ENCODE measurements around the gene DCC.

Gene DCC

DNA sequence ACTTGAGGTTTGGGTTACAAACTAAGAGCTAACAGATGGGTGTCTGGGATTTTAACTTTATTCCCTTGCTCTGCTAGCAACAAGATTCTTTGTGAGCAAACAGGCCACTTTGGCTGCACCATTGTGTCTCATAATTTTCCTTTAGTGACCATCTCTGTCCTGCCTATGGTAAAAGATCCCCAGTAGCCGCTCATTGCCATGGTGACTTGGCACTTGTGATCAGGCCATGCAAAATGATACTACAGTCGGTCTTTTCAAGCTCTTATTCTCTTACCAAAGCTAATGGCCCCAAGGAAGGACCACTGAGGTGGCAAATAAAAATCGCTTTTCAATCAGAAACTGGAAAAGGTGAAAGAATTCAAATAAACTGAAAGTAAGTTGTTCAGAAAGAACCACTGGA lies 1047.6 kb downstream of the DCC start:
- no peak overlapping the region for H3K9ac ChIP-seq
- H3K79me2 ChIP-seq (ENCODE audit: insufficient read depth, low read depth), result no peaks in the 10 kb centered on the region
- no peaks in the 10 kb centered on the region for H3K4me1 ChIP-seq (ENCODE audit: low read depth, poor library complexity, severe bottlenecking)
- no peak overlapping the region for H3K27ac ChIP-seq
- TF ChIP-seq, protein P1, sequence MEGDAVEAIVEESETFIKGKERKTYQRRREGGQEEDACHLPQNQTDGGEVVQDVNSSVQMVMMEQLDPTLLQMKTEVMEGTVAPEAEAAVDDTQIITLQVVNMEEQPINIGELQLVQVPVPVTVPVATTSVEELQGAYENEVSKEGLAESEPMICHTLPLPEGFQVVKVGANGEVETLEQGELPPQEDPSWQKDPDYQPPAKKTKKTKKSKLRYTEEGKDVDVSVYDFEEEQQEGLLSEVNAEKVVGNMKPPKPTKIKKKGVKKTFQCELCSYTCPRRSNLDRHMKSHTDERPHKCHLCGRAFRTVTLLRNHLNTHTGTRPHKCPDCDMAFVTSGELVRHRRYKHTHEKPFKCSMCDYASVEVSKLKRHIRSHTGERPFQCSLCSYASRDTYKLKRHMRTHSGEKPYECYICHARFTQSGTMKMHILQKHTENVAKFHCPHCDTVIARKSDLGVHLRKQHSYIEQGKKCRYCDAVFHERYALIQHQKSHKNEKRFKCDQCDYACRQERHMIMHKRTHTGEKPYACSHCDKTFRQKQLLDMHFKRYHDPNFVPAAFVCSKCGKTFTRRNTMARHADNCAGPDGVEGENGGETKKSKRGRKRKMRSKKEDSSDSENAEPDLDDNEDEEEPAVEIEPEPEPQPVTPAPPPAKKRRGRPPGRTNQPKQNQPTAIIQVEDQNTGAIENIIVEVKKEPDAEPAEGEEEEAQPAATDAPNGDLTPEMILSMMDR (conservative IDR thresholded peaks at IDR 0.05; ENCODE audit: low read depth, low read length), result no peak
- H3K36me3 ChIP-seq (ENCODE audit: insufficient read depth), result no peaks in the 10 kb centered on the region
- H3K4me2 ChIP-seq, result no peak overlapping the region
- H3K4me3 ChIP-seq (IDR thresholded peaks at IDR 0.05; ENCODE audit: insufficient read depth, low read depth, low read length), result no peak overlapping the region
- H4K20me1 ChIP-seq (ENCODE audit: insufficient read depth), result no peaks in the 10 kb centered on the region
- H3K27me3 ChIP-seq (ENCODE audit: insufficient read depth, low read depth), result no peaks in the 10 kb centered on the region
- no peak overlapping the region for H2AFZ ChIP-seq (ENCODE audit: low read depth)

DNA sequence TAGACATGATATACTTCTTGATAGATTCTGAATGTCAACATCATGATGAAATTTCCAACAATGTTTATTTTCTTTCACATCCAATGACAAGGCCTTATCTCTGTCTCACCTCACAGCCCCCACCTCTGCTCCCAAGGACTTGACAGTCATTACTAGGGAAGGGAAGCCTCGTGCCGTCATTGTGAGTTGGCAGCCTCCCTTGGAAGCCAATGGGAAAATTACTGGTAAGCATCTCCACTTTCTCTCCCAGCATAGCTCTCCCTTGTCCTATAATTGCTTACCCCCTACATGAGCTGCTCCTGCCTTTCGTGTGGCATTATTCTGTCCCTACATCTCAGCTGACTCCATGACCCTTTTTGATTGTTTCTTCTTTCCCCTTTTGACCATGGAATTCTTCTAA lies 1062.7 kb downstream of the DCC start:
- Histone ChIP-seq H3K4me3 (IDR thresholded peaks at IDR 0.05; ENCODE audit: insufficient read depth, low read depth, low read length) (no peak overlapping the region), H3K4me2 (no peak overlapping the region), H3K79me2 (ENCODE audit: insufficient read depth, low read depth) (no peaks in the 10 kb centered on the region), H3K4me1 (ENCODE audit: low read depth, poor library complexity, severe bottlenecking) (no peaks in the 10 kb centered on the region), H2AFZ (ENCODE audit: low read depth) (no peak overlapping the region), H4K20me1 (ENCODE audit: insufficient read depth) (no peaks in the 10 kb centered on the region), H3K27ac (no peak overlapping the region), H3K27me3 (ENCODE audit: insufficient read depth, low read depth) (no peaks in the 10 kb centered on the region), H3K9ac (no peak overlapping the region), H3K36me3 (ENCODE audit: insufficient read depth) (no peaks in the 10 kb centered on the region)
- TF ChIP-seq, protein P1 (conservative IDR thresholded peaks at IDR 0.05; ENCODE audit: low read depth, low read length), result no peak

DNA sequence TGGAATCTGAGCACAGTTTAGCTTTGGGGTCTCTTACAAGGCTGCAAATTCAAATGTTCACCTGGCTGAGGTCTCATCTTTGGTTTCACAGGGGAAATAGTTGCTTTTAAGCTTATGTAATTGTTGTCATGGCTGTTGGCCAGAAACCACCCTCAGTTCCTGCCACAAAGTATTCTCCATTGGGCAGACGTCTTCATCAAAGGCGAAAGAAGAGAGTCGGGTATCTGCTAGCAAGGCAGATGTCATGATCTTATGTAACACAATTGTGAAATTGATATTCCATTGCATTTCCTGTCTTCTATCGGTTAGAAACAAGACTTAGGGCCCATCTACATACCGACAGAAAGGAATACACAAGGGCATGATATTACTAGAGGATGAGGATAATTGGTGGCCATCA lies 1068.3 kb downstream of the DCC start:
- no peaks in the 10 kb centered on the region for H4K20me1 ChIP-seq (ENCODE audit: insufficient read depth)
- H3K4me2 ChIP-seq, result no peak overlapping the region
- TF ChIP-seq, protein P1 (conservative IDR thresholded peaks at IDR 0.05; ENCODE audit: low read depth, low read length), result no peak
- no peak overlapping the region for H2AFZ ChIP-seq (ENCODE audit: low read depth)
- H3K79me2 ChIP-seq (ENCODE audit: insufficient read depth, low read depth), result no peaks in the 10 kb centered on the region
- H3K4me3 ChIP-seq (IDR thresholded peaks at IDR 0.05; ENCODE audit: insufficient read depth, low read depth, low read length), result no peak overlapping the region
- no peak overlapping the region for H3K27ac ChIP-seq
- no peaks in the 10 kb centered on the region for H3K4me1 ChIP-seq (ENCODE audit: low read depth, poor library complexity, severe bottlenecking)
- no peaks in the 10 kb centered on the region for H3K27me3 ChIP-seq (ENCODE audit: insufficient read depth, low read depth)
- H3K9ac ChIP-seq, result no peak overlapping the region
- peaks cover 3% of the 10 kb centered on the region; the same call in 1 of the 2 replicates for H3K36me3 ChIP-seq (ENCODE audit: insufficient read depth)

DNA sequence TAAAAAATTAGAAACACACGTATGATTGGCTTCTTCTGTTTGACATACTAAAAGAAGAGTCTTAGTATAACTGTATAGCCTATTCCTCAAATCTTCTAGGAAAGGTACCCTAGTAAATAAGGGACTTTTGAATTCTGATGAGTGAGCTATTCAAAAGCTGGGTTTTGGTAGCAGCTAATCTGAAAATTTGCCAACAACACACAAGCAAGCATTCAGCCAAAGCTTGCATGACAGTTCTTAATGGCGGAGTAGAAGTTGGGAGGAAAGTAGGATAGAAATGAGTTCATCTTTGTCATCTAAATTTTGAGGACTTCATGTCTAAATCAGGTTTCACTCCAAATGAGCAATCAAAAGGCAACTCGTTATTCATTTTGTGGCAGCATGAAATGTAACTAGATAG lies 1071.5 kb downstream of the DCC start:
- Histone ChIP-seq H4K20me1 (ENCODE audit: insufficient read depth) (no peaks in the 10 kb centered on the region), H3K36me3 (ENCODE audit: insufficient read depth) (peaks cover 3% of the 10 kb centered on the region; the same call in 1 of the 2 replicates)
- TF ChIP-seq, protein P1 (conservative IDR thresholded peaks at IDR 0.05; ENCODE audit: low read depth, low read length), result no peak

More for the DNA sequence above, 1071.5 kb downstream of the DCC start:
- no peak overlapping the region for H3K27ac ChIP-seq
- no peaks in the 10 kb centered on the region for H3K4me1 ChIP-seq (ENCODE audit: low read depth, poor library complexity, severe bottlenecking)
- no peaks in the 10 kb centered on the region for H3K27me3 ChIP-seq (ENCODE audit: insufficient read depth, low read depth)
- no peak overlapping the region for H2AFZ ChIP-seq (ENCODE audit: low read depth)
- H3K9ac ChIP-seq, result no peak overlapping the region
- no peak overlapping the region for H3K4me2 ChIP-seq
- H3K79me2 ChIP-seq (ENCODE audit: insufficient read depth, low read depth), result no peaks in the 10 kb centered on the region
- H3K4me3 ChIP-seq (IDR thresholded peaks at IDR 0.05; ENCODE audit: insufficient read depth, low read depth, low read length), result no peak overlapping the region

All from KMS-11 (cell line).